HCT116 (cell line): Measurements from ENCODE around the gene RGS6. TPM values are rescaled to one million over a fixed set of nuclear protein-coding genes. Genes with fewer than 3 reads are reported as not detected.

ENCODE experiments used
- ATAC-seq: fragments of 200-7000 bp; cut with Tn5 transposase; 2 replicates; pipeline ENCODE4 v1.9.1; 2020; ENCODE audit warnings: mild to moderate bottlenecking, moderate library complexity
- BruUV-seq: library from RNA; stranded (reverse); fragments of 400-500 nt; replicated peaks from 2 replicates; lab custom pipeline; 2021; lab: Mats Ljungman, UMichigan
- CTCF ChIA-PET: fragments of 300-600 bp; sonication (Branson Sonifier 250); formaldehyde crosslinking; loops from one replicate; lab custom pipeline; 2021; ENCODE audit warnings: antibody characterized with exemption; lab: Charles Lee
- POLR2A ChIA-PET: fragments of 300-600, 350-600 bp; sonication (Branson Sonifier 250); formaldehyde crosslinking; loops from one replicate; lab custom pipeline; 2021; ENCODE audit warnings: antibody characterized with exemption; lab: Charles Lee
- RAD21 ChIA-PET, 2 experiments: fragments of 300-600 bp; sonication (Branson Sonifier 250); formaldehyde crosslinking; loops; one replicate each; lab custom pipeline; 2023; ENCODE audit warnings: low total read pairs in 2 of 2; ENCODE audit not compliant: uncharacterized antibody in 2 of 2, unreplicated experiment in 2 of 2, low non-redundant PET in 1 of 2; lab: Charles Lee
- DNase-seq: peaks from one replicate; pipeline ENCODE4 v3.0.0-alpha.2; 2010; ENCODE audit warnings: low read depth, low spot score
- H2AFZ ChIP-seq: fragments of 200-600 bp; shearing (Covaris generic), sonication (generic); 2 replicates; pipeline ENCODE4 v1.6.1; 2017; ENCODE audit warnings: low read depth, mixed run types, mixed read lengths, antibody characterized with exemption, low read length; ENCODE audit not compliant: poor library complexity, severe bottlenecking
- H3K27ac ChIP-seq: 2 replicates; pipeline ENCODE4 v1.5.1; 2012; ENCODE audit warnings: low read depth, low read length
- H3K27me3 ChIP-seq: fragments of 200-600 bp; sonication (generic); 2 replicates; pipeline ENCODE4 v1.6.1; 2016; ENCODE audit warnings: mixed run types, low read length, mixed read lengths; ENCODE audit not compliant: insufficient read depth
- H3K36me3 ChIP-seq, 2 experiments: fragments of 200-500 bp in 1 of 2; fragments of 200-600 bp in 1 of 2; sonication (Bioruptor generic) in 1 of 2; sonication (generic) in 1 of 2; 2 replicates each; pipeline versions ENCODE4 v1.5.1 to v1.6.1; 2014 to 2016; ENCODE audit warnings: low read length in 2 of 2, inconsistent platforms in 1 of 2, mixed read lengths in 1 of 2, mixed run types in 1 of 2; ENCODE audit not compliant: insufficient read depth in 2 of 2, control insufficient read depth in 1 of 2
- H3K4me1 ChIP-seq, 2 experiments: fragments of 200-600 bp in 1 of 2; sonication (generic) in 1 of 2; 2 replicates each; pipeline versions ENCODE4 v1.5.1 to v1.6.1; 2012 to 2017; ENCODE audit warnings: low read length in 2 of 2, inconsistent platforms in 1 of 2, mild to moderate bottlenecking in 1 of 2, mixed read lengths in 1 of 2, mixed run types in 1 of 2, moderate library complexity in 1 of 2; ENCODE audit not compliant: insufficient read depth in 2 of 2, control insufficient read depth in 1 of 2
- H3K4me2 ChIP-seq: fragments of 200-600 bp; sonication (generic); 2 replicates; pipeline ENCODE4 v1.6.1; 2017; ENCODE audit warnings: mixed run types, low read length, mixed read lengths
- H3K4me3 ChIP-seq, 2 experiments: fragments of 200-600 bp in 1 of 2; sonication (generic) in 1 of 2; replicated peaks in 1 of 2; 2 replicates each; pipeline ENCODE4 v1.5.1; 2011 to 2016; ENCODE audit warnings: low read length in 2 of 2, control low read depth in 1 of 2, low read depth in 1 of 2, mild to moderate bottlenecking in 1 of 2, mixed read lengths in 1 of 2, mixed run types in 1 of 2
- H3K79me2 ChIP-seq: fragments of 200-600 bp; sonication (generic); 2 replicates; pipeline ENCODE4 v1.6.1; 2017; ENCODE audit warnings: mild to moderate bottlenecking, mixed run types, low read length, moderate library complexity, mixed read lengths; ENCODE audit not compliant: insufficient read depth
- H3K9ac ChIP-seq: fragments of 200-600 bp; sonication (generic); 2 replicates; pipeline ENCODE4 v1.6.1; 2016; ENCODE audit warnings: low read length, mixed read lengths
- H3K9me2 ChIP-seq: fragments of 200-600 bp; sonication (generic), shearing (Covaris generic); 2 replicates; pipeline ENCODE4 v1.6.1; 2017; ENCODE audit warnings: mixed run types, mild to moderate bottlenecking, moderate library complexity; ENCODE audit not compliant: insufficient read depth
- H3K9me3 ChIP-seq, 2 experiments: fragments of 200-500 bp in 1 of 2; fragments of 200-600 bp in 1 of 2; sonication (Bioruptor generic) in 1 of 2; sonication (generic) in 1 of 2; 2 replicates each; pipeline ENCODE4 v1.6.1; 2014 to 2017; ENCODE audit warnings: low read length in 2 of 2, mixed read lengths in 2 of 2, inconsistent platforms in 1 of 2, low read depth in 1 of 2, mild to moderate bottlenecking in 1 of 2, mixed run types in 1 of 2, moderate library complexity in 1 of 2; ENCODE audit not compliant: control insufficient read depth in 1 of 2, insufficient read depth in 1 of 2
- H4K20me1 ChIP-seq: fragments of 200-600 bp; sonication (generic), shearing (Covaris generic); 2 replicates; pipeline ENCODE4 v1.6.1; 2017; ENCODE audit warnings: mixed run types, mild to moderate bottlenecking, moderate library complexity; ENCODE audit not compliant: insufficient read depth
- ATF3 ChIP-seq: IDR thresholded peaks from 2 replicates; pipeline ENCODE4 v1.6.1; 2012
- CBX3 ChIP-seq: IDR thresholded peaks from 2 replicates; pipeline ENCODE4 v1.6.1; 2012; ENCODE audit warnings: low read depth
- EGR1 ChIP-seq: IDR thresholded peaks from 2 replicates; pipeline ENCODE4 v1.6.1; 2012; ENCODE audit warnings: low read depth
- EZH2 ChIP-seq: fragments of 200-600 bp; sonication (generic); IDR thresholded peaks from 2 replicates; pipeline ENCODE4 v1.6.1; 2017; ENCODE audit warnings: antibody characterized with exemption, mixed run types
- EZH2phosphoT487 ChIP-seq: fragments of 200-600 bp; IDR thresholded peaks from 2 replicates; pipeline ENCODE4 v1.6.1; 2018; ENCODE audit warnings: antibody characterized with exemption, borderline replicate concordance
- MAX ChIP-seq: IDR thresholded peaks from 2 replicates; pipeline ENCODE4 v1.6.1; 2012
- POLR2A ChIP-seq: IDR thresholded peaks from 2 replicates; pipeline ENCODE4 v1.7.0; 2011; ENCODE audit warnings: borderline replicate concordance; ENCODE audit not compliant: insufficient read depth, insufficient read length; ENCODE audit errors: extremely low read depth
- POLR2AphosphoS5 ChIP-seq: IDR thresholded peaks from 2 replicates; pipeline ENCODE4 v1.6.1; 2011; ENCODE audit warnings: mild to moderate bottlenecking, low read depth, low read length, moderate library complexity
- RAD21 ChIP-seq: IDR thresholded peaks from 2 replicates; pipeline ENCODE4 v1.6.1; 2012; ENCODE audit warnings: low read depth, mild to moderate bottlenecking
- SIN3A ChIP-seq: IDR thresholded peaks from 2 replicates; pipeline ENCODE4 v1.6.1; 2012; ENCODE audit warnings: low read depth
- SP1 ChIP-seq: IDR thresholded peaks from 2 replicates; pipeline ENCODE4 v1.6.1; 2012; ENCODE audit warnings: low read depth
- SRF ChIP-seq: IDR thresholded peaks from 2 replicates; pipeline ENCODE4 v1.6.1; 2012; ENCODE audit warnings: low read depth
- TCF7L2 ChIP-seq: IDR thresholded peaks from 2 replicates; pipeline ENCODE4 v1.7.0; 2011; ENCODE audit warnings: borderline replicate concordance, inconsistent platforms; ENCODE audit not compliant: insufficient read depth, insufficient read length; ENCODE audit errors: extremely low read depth
- YY1 ChIP-seq: IDR thresholded peaks from 2 replicates; pipeline ENCODE4 v1.6.1; 2011; ENCODE audit warnings: low read length, low read depth, moderate library complexity, mild to moderate bottlenecking; ENCODE audit not compliant: insufficient replicate concordance; ENCODE audit errors: extremely low read depth
- ZNF274 ChIP-seq: fragments of 200-500 bp; sonication (Bioruptor generic); IDR thresholded peaks from 2 replicates; pipeline ENCODE4 v1.6.1; 2014; ENCODE audit warnings: mild to moderate bottlenecking, low read depth, low read length, inconsistent platforms
- intact Hi-C: fragments of 100-400 bp; cut with micrococcal nuclease; formaldehyde crosslinking; loops from 2 replicates; pipeline ENCODE4 v1.10.0; 2022
- total RNA-seq: library from RNA; stranded (reverse); gene quantifications from one replicate; pipeline ENCODE4 v1.2.1, GENCODE V29; 2021; ENCODE audit not compliant: unreplicated experiment
- TF ChIP-seq, protein P1 (sequence below): IDR thresholded peaks from 2 replicates; pipeline ENCODE4 v1.6.1; 2011; ENCODE audit warnings: mild to moderate bottlenecking, low read length, moderate library complexity; ENCODE audit not compliant: insufficient replicate concordance; ENCODE audit errors: extremely low read depth

The RGS6 gene
- total RNA-seq, 1 experiment from 2014 or later: 4.7 TPM

GRCh38 chr14:72540836-72541235 lies 608.6 kb downstream of the RGS6 start:
- CTCF ChIA-PET: no interaction called here
- no peak overlapping the region for H3K4me2 ChIP-seq
- H3K79me2 ChIP-seq: no peaks in the 10 kb centered on the region
- H3K9ac ChIP-seq: no peak overlapping the region
- POLR2A ChIA-PET: no interaction called here
- no peak overlapping the region for H2AFZ ChIP-seq
- no peaks in the 10 kb centered on the region for H3K4me1 ChIP-seq
- H4K20me1 ChIP-seq: no peaks in the 10 kb centered on the region
- DNase-seq (no peak), ATAC-seq (no peak)
- no peak overlapping the region for H3K4me3 ChIP-seq
- H3K36me3 ChIP-seq: no peaks in the 10 kb centered on the region
- TF ChIP-seq POLR2AphosphoS5 (no peak), ATF3 (no peak), YY1 (no peak), CBX3 (no peak), EZH2 (no peak), MAX (no peak), EGR1 (no peak), ZNF274 (no peak), SRF (no peak), SP1 (no peak)
- no peaks in the 10 kb centered on the region for H3K9me2 ChIP-seq
- no peak overlapping the region for H3K27ac ChIP-seq
- RAD21 ChIA-PET: no interaction called here
- no TSS peak for BruUV-seq
- intact Hi-C loops: no loop called here
- H3K9me3 ChIP-seq: no peaks in the 10 kb centered on the region
- H3K27me3 ChIP-seq: no peaks in the 10 kb centered on the region

DNA sequence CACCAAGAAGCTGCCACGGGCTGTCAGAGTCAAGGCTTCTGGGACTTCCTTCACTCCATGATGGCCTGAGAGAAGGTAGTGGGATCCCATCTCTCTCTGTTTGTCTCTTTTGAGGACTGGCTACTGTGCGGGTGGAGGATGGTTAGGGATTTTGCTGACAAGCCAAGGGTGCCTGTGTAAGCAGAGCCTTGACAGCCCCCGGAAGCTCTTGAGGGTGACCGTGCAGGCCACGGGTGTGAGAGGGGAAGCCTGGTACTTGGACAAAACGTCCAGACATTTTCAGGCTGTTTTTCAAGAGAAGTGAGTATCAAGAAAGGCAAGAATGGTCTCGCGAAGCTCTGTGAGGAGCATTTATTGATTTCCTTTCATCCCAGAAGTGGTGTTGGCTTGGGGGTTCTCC lies 609.3 kb downstream of the RGS6 start:
- H3K27me3 ChIP-seq: no peaks in the 10 kb centered on the region
- no peaks in the 10 kb centered on the region for H3K9me3 ChIP-seq
- POLR2A ChIA-PET: no interaction called here
- BruUV-seq: no TSS peak
- H3K36me3 ChIP-seq: no peaks in the 10 kb centered on the region
- TF ChIP-seq ZNF274 (no peak), EGR1 (no peak), POLR2A (no peak), YY1 (no peak), SP1 (no peak), EZH2 (no peak), RAD21 (no peak), EZH2phosphoT487 (no peak), SIN3A (no peak), TCF7L2 (no peak), CBX3 (no peak), ATF3 (no peak)
- TF ChIP-seq, protein P1, sequence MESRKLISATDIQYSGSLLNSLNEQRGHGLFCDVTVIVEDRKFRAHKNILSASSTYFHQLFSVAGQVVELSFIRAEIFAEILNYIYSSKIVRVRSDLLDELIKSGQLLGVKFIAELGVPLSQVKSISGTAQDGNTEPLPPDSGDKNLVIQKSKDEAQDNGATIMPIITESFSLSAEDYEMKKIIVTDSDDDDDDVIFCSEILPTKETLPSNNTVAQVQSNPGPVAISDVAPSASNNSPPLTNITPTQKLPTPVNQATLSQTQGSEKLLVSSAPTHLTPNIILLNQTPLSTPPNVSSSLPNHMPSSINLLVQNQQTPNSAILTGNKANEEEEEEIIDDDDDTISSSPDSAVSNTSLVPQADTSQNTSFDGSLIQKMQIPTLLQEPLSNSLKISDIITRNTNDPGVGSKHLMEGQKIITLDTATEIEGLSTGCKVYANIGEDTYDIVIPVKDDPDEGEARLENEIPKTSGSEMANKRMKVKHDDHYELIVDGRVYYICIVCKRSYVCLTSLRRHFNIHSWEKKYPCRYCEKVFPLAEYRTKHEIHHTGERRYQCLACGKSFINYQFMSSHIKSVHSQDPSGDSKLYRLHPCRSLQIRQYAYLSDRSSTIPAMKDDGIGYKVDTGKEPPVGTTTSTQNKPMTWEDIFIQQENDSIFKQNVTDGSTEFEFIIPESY: no peak
- CTCF ChIA-PET: no interaction called here
- no peaks in the 10 kb centered on the region for H4K20me1 ChIP-seq
- H3K27ac ChIP-seq: no peak overlapping the region
- ATAC-seq: no peak
- H3K4me3 ChIP-seq: no peak overlapping the region
- H2AFZ ChIP-seq: no peak overlapping the region
- no peaks in the 10 kb centered on the region for H3K79me2 ChIP-seq
- no peak overlapping the region for H3K4me2 ChIP-seq
- DNase-seq: no peak
- intact Hi-C loops: no loop called here
- no peaks in the 10 kb centered on the region for H3K9me2 ChIP-seq
- RAD21 ChIA-PET: no interaction called here
- no peaks in the 10 kb centered on the region for H3K4me1 ChIP-seq
- H3K9ac ChIP-seq: no peak overlapping the region
